DMS53 treated with DMSO at 0.1 percent for 48 hours (cell line): ENCODE data around the gene SDSL.

ENCODE experiments used
- DNase-seq: peaks from one replicate; lab custom pipeline; 2025; ENCODE audit not compliant: unreplicated experiment; lab: John Stamatoyannopoulos, UW

SDSL gene

GRCh38 chr12:113479216-113479589, 57.0 kb downstream of the SDSL start:
- DNase-seq: no peak

- peak; percentile 26 for DNase-seq
Observed at GRCh38 chr12:113479590-113480335, 57.6 kb downstream of the SDSL start.

GRCh38 chr12:113480336-113480971, 58.3 kb downstream of the SDSL start:
- DNase-seq: no peak

- DNase-seq: no peak
Observed at GRCh38 chr12:113482334-113482733, 60.2 kb downstream of the SDSL start.

GRCh38 chr12:113485330-113485729, 63.1 kb downstream of the SDSL start:
- DNase-seq: no peak

GRCh38 chr12:113486722-113487121, 64.5 kb downstream of the SDSL start:
- DNase-seq: no peak
